Neural crest cell (in vitro differentiated cells): Measurements from ENCODE around the gene FAXDC2. TPM values are rescaled to one million over a fixed set of nuclear protein-coding genes. Genes with fewer than 3 reads are reported as not detected.

ENCODE experiments used
- DNase-seq: peaks from one replicate; pipeline ENCODE4 v3.0.0; 2021; ENCODE audit warnings: low read depth, mixed read lengths, low spot score
- H3K27ac Mint-ChIP-seq: one replicate; pipeline ENCODE4 v1.8.0; 2021; ENCODE audit warnings: mild to moderate bottlenecking, mixed read lengths; ENCODE audit not compliant: unreplicated experiment
- H3K27me3 Mint-ChIP-seq: 2 replicates; pipeline ENCODE4 v1.8.0; 2021; ENCODE audit warnings: low read depth, mild to moderate bottlenecking, mixed read lengths
- H3K36me3 Mint-ChIP-seq: 2 replicates; pipeline ENCODE4 v1.8.0; 2021; ENCODE audit warnings: low read depth, mild to moderate bottlenecking, mixed read lengths
- H3K4me1 Mint-ChIP-seq: 2 replicates; pipeline ENCODE4 v1.8.0; 2021; ENCODE audit warnings: mixed read lengths
- H3K4me3 Mint-ChIP-seq: one replicate; pipeline ENCODE4 v1.8.0; 2021; ENCODE audit warnings: mild to moderate bottlenecking, mixed read lengths
- H3K9me3 Mint-ChIP-seq: 2 replicates; pipeline ENCODE4 v1.8.0; 2021; ENCODE audit warnings: mixed read lengths
- CTCF ChIP-seq: fragments of 200-600 bp; sonication (generic); conservative IDR thresholded peaks from 2 replicates; pipeline ENCODE4 v1.5.0; 2021; ENCODE audit warnings: antibody characterized with exemption, mild to moderate bottlenecking
- total RNA-seq: library from RNA; stranded (reverse); gene quantifications from 2 replicates; pipeline ENCODE4 v1.2.1, GENCODE V29; 2021

FAXDC2 gene
- total RNA-seq, 1 donor from 2014 or later: 2.7 TPM

- H3K27ac Mint-ChIP-seq: no peak overlapping the region
- H3K4me3 Mint-ChIP-seq: peak overlapping the region; percentile 100
- no peaks in the 10 kb centered on the region for H3K9me3 Mint-ChIP-seq
- peaks cover 13% of the 10 kb centered on the region for H3K36me3 Mint-ChIP-seq
- no peak for DNase-seq
- TF ChIP-seq CTCF: no peak
- H3K4me1 Mint-ChIP-seq: peaks cover 31% of the 10 kb centered on the region
- no peaks in the 10 kb centered on the region for H3K27me3 Mint-ChIP-seq
Observed at GRCh38 chr5:154860765-154861164, 10.4 kb upstream of the FAXDC2 start.

GRCh38 chr5:154860123-154860522 is 9.7 kb upstream of the FAXDC2 start:
- Mint-ChIP-seq H3K4me3 (peak overlapping the region; percentile 100), H3K36me3 (peaks cover 10% of the 10 kb centered on the region), H3K27ac (peak overlapping the region; percentile 85), H3K4me1 (peaks cover 31% of the 10 kb centered on the region), H3K9me3 (no peaks in the 10 kb centered on the region), H3K27me3 (no peaks in the 10 kb centered on the region)
- TF ChIP-seq CTCF: no peak
- no peak for DNase-seq

- no peaks in the 10 kb centered on the region for H3K27me3 Mint-ChIP-seq
- H3K36me3 Mint-ChIP-seq: peaks cover 7% of the 10 kb centered on the region
- no peaks in the 10 kb centered on the region for H3K9me3 Mint-ChIP-seq
- no peak for DNase-seq
- H3K4me1 Mint-ChIP-seq: peaks cover 31% of the 10 kb centered on the region
- no peak for TF ChIP-seq CTCF
- peak overlapping the region; percentile 100 for H3K27ac Mint-ChIP-seq
- peak overlapping the region; percentile 100 for H3K4me3 Mint-ChIP-seq
Observed at GRCh38 chr5:154858972-154859871, 8.8 kb upstream of the FAXDC2 start.

- peak within 1 kb of the TSS; percentile 100 for H3K27ac Mint-ChIP-seq
- peaks cover 6% of the 10 kb centered on the region for H3K36me3 Mint-ChIP-seq
- H3K9me3 Mint-ChIP-seq: no peaks in the 10 kb centered on the region
- no peak for TF ChIP-seq CTCF
- peaks cover 31% of the 10 kb centered on the region for H3K4me1 Mint-ChIP-seq
- peak; percentile 96 for DNase-seq
- no peaks in the 10 kb centered on the region for H3K27me3 Mint-ChIP-seq
- peak within 1 kb of the TSS; percentile 100 for H3K4me3 Mint-ChIP-seq
Observed at GRCh38 chr5:154858297-154858971, 8.0 kb upstream of the FAXDC2 start, which contains the start of gene CNOT8. Gene CNOT8 (plus strand): TSS chr5:154858627. CDS start chr5:154863279, 4,652 bp downstream.

GRCh38 chr5:154857530-154858296 is 7.3 kb upstream of the FAXDC2 start:
- Mint-ChIP-seq H3K27ac (peak overlapping the region; percentile 100), H3K4me1 (peaks cover 31% of the 10 kb centered on the region), H3K36me3 (peaks cover 4% of the 10 kb centered on the region), H3K27me3 (no peaks in the 10 kb centered on the region), H3K4me3 (peak overlapping the region; percentile 100), H3K9me3 (no peaks in the 10 kb centered on the region)
- TF ChIP-seq CTCF: no peak
- peak; percentile 86 for DNase-seq
